Choroid plexus epithelial cell (primary cell): ENCODE results near the gene CSMD2.

Experiments
- DNase-seq: peaks from one replicate; pipeline ENCODE4 v3.0.0-alpha.2; 2010; ENCODE audit warnings: low read depth
- H3K4me3 ChIP-seq: 2 replicates; pipeline ENCODE4 v1.5.1; 2011; ENCODE audit warnings: low read depth, mild to moderate bottlenecking, control low read depth, low read length, moderate library complexity
- TF ChIP-seq, protein P1 (sequence below): conservative IDR thresholded peaks from 2 replicates; pipeline ENCODE4 v1.5.1; 2011; ENCODE audit warnings: low read depth, mild to moderate bottlenecking, control low read depth, inconsistent platforms, low read length, moderate library complexity

Gene CSMD2

DNA sequence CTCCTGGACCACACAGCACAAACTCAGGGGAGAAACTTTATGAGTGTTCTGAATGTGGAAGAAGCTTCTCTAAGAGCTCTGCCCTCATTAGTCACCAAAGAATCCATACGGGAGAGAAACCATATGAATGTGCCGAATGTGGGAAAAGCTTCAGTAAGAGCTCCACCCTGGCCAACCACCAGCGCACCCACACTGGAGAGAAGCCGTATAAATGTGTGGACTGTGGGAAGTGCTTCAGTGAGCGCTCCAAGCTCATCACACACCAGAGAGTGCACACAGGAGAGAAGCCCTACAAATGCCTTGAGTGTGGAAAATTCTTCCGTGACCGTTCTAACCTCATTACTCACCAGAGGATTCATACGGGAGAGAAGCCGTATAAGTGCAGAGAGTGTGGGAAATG, 670.1 kb downstream of the CSMD2 start:
- TF ChIP-seq, protein P1, sequence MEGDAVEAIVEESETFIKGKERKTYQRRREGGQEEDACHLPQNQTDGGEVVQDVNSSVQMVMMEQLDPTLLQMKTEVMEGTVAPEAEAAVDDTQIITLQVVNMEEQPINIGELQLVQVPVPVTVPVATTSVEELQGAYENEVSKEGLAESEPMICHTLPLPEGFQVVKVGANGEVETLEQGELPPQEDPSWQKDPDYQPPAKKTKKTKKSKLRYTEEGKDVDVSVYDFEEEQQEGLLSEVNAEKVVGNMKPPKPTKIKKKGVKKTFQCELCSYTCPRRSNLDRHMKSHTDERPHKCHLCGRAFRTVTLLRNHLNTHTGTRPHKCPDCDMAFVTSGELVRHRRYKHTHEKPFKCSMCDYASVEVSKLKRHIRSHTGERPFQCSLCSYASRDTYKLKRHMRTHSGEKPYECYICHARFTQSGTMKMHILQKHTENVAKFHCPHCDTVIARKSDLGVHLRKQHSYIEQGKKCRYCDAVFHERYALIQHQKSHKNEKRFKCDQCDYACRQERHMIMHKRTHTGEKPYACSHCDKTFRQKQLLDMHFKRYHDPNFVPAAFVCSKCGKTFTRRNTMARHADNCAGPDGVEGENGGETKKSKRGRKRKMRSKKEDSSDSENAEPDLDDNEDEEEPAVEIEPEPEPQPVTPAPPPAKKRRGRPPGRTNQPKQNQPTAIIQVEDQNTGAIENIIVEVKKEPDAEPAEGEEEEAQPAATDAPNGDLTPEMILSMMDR: no peak
- H3K4me3 ChIP-seq: no peak overlapping the region
- DNase-seq: no peak

DNA sequence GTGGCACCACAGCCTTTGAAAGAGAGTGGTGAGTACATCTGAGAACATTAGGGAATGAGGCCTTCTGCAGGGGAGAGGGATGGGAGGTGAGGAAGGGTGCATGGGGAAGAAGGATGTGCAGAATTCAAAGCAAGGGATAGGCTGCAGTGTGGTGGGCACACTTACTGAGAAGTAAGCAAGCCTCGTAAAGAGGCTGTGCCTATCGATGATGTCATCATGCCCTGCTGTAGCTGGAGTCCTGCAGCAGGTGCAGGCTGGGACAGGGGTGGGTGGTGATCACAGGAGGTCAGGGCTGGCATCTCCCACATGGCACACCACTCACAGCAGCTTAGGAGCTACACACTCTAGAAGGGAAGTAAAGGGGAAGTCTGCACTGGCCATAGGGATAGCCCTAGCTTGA, 676.4 kb downstream of the CSMD2 start:
- TF ChIP-seq, protein P1: no peak
- no peak overlapping the region for H3K4me3 ChIP-seq
- no peak for DNase-seq

DNA sequence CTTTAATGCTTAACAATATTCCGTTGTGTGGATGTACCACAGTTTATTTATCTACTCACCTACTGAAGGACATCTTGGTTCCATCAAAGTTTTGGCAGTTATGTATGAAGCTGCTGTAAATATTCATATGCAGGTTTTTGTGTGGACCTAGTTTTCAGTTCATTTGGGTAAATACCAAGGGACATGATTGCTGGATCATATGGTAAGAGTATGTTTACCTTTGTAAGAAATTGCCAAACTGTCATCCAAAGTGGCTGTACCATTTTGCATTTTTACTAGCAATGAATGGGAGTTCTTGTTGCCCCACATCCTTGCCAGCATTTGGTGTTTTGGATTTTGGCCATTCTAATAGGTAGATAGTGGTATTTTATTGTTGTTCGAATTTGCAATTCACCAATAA, 682.6 kb downstream of the CSMD2 start:
- TF ChIP-seq, protein P1: no peak
- no peak overlapping the region for H3K4me3 ChIP-seq
- DNase-seq: no peak

DNA sequence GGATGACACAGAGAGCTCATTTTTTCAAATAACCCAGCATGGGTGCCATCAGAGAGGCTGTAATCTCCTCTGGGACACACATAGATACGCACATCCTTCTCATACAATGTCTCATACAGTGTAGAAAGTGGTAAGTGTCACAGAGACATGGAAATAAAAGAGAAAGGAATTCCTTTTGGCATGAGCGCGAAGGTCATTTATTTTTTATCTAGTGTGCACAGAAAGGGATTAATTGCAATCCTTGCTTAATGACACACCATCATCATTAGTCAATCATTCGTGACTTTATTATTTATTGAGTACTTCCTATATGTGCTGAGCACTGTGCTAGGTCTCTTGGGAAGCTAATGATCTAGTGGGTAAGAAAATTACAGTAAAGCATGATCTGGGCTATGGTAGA, 687.6 kb downstream of the CSMD2 start:
- no peak for DNase-seq
- no peak overlapping the region for H3K4me3 ChIP-seq
- TF ChIP-seq, protein P1: no peak

DNA sequence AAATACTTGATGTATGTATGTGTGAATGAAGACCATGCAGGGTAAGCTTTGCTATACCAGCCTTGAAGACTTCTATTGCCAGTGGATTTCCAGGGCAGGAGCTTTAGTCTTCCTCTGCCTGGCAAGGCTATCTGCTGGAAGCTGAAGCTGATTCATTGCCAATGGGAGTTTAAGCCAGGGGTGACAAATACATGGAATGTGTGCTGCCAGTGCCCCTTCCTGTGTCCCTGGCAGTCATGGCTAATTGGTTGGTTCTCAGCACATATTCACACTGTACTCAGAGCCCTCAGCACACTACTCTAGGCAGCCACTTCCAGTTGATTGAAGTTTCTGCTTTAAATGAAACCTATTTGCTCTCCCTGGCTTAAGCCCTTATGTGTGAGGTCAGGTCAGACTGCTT, 691.1 kb downstream of the CSMD2 start:
- no peak for DNase-seq
- TF ChIP-seq, protein P1: no peak

DNA sequence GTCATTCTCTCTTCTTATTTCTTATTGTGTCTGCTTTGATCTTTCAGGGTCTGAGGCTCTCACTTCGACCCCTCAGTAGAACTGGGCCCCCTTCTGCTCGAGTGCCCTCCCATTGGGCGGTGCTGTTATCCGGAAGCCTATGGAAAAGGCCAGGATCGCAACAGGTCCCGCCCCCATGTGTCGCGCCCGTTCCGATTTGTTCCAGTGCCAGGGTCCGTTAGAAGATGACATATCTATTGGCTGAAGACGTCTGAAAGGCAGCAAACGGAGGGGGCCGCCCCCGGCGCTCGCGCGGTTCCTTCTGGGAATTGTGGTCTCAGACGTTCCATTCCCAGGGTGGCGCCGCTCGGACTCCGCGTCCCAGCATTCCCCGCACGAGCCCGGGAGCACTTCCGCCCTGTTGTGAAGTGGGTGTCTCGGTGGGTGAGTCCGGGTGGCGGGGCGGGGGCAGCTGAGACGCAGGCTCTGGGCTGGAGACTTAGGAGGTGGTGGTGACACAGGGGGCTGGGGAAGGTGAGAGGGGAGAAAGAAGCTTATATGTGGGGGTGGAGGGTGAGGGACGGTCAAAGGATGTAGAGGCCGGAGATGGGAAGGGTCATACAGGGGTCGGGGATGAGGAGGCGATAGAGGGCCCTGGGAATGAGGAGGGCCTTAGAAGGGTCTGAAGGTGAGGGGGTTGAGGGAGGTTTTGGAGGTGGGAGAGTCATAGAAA, 692.6 kb downstream of the CSMD2 start, which contains the start of gene ZSCAN20:
Gene ZSCAN20 (plus strand): TSS at position 377 of the 712 bp plus-strand sequence. CDS start 6,644 bp downstream, outside the sequence.
- peak; percentile 99 for DNase-seq
- TF ChIP-seq, protein P1: peak; percentile 1
- peak within 1 kb of the TSS; percentile 68 for H3K4me3 ChIP-seq

More for the DNA sequence above, 691.1 kb downstream of the CSMD2 start:
- H3K4me3 ChIP-seq: no peak overlapping the region

DNA sequence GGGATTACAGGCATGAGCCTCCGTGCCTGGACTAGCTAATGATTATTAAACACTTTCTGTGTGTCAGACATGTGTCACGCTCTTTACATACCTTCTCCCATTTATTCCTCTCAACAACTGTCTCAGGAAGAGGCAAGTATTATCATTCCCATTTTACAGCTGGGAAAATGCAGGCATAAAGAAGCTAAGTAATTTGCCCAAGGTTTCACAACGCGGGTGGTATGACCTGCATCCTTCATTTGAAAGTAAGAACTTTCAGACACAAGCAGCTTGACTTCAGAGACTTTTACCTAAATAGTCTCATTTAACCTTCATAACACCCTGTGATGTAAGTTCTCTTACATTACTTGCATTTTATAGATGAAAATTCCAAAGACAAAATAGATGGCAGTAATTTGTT, 693.6 kb downstream of the CSMD2 start:
- DNase-seq: no peak
- TF ChIP-seq, protein P1: no peak
- no peak overlapping the region for H3K4me3 ChIP-seq
